ENCODE measurements around the gene PRR15L. TPM values are rescaled to one million over a fixed set of nuclear protein-coding genes. Genes with fewer than 3 reads are reported as not detected.

Gene PRR15L
- total RNA-seq, 1 experiment from 2014 or later = 0.18 TPM

DNA sequence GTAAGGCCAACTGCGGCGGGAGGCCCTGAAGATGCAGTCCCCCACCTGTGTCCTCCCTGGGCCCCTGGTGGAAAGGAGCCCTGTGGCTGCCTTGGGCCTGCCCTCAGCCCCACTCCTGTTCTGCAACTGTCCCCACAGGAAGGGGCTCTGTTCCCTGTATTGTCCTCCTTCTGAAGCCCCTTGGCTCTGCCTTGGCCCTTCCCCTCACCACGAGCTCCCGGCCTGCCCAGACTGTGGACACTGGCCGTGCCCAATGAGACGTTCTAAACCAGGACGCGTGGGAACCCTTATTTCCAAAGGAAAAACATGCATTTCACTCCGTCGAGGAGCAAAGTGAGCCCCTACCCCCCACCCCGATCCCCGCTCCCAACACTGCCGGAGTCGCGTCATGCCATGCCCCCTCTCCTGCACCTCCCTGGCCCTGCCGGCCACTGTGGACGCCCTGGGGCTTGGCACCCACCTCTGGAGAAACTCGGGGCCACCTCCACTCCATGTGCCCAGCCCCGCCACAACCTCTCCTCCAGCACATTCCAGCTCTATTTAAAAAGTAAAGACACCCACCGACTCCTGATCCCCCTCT lies 29.8 kb downstream of the PRR15L start:
- in situ Hi-C loops (cut with HindIII; ENCODE audit: low pct_unique_long_range_greater_than_20kb, low sequenced_read_pairs) = no loop called here
- POLR2A ChIA-PET = interaction anchor here (0.5 kb wide), 1 partner anchor 12 kb away, joined by 4 read pairs; no protein-coding TSS in a partner anchor
- BruUV-seq (replicated peaks) = no TSS peak

DNA sequence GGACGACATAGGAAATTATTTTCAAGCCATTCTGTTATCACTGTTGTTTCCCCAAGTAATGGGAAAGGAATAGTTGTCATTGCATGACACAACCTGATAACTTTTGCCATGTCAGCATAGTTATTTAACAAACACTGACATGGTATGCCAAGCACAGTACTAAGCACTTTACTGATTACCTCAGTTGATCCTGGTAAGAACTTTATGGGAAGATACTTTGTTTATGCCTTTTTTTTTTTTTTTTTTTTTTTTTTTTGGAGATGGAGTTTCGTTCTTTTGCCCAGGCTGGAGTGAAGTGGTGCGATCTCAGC lies 32.0 kb downstream of the PRR15L start:
- H3K27ac ChIP-seq (ENCODE audit: low read length) = no peak overlapping the region
- TF ChIP-seq POLR2AphosphoS5 (IDR thresholded peaks at IDR 0.05; ENCODE audit: low read depth, low read length) (no peak), TCF7L2 (IDR thresholded peaks at IDR 0.05; ENCODE audit: low read depth, low read length) (no peak), REST (IDR thresholded peaks at IDR 0.05; ENCODE audit: insufficient read depth in 1 of 2, low read depth in 2 of 2, low read length in 1 of 2) (no peak), SIN3A (IDR thresholded peaks at IDR 0.05; ENCODE audit: borderline replicate concordance, insufficient read depth, low read depth, low read length) (no peak)
- TF ChIP-seq, protein P1, sequence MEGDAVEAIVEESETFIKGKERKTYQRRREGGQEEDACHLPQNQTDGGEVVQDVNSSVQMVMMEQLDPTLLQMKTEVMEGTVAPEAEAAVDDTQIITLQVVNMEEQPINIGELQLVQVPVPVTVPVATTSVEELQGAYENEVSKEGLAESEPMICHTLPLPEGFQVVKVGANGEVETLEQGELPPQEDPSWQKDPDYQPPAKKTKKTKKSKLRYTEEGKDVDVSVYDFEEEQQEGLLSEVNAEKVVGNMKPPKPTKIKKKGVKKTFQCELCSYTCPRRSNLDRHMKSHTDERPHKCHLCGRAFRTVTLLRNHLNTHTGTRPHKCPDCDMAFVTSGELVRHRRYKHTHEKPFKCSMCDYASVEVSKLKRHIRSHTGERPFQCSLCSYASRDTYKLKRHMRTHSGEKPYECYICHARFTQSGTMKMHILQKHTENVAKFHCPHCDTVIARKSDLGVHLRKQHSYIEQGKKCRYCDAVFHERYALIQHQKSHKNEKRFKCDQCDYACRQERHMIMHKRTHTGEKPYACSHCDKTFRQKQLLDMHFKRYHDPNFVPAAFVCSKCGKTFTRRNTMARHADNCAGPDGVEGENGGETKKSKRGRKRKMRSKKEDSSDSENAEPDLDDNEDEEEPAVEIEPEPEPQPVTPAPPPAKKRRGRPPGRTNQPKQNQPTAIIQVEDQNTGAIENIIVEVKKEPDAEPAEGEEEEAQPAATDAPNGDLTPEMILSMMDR (IDR thresholded peaks at IDR 0.05) = no peak
- intact Hi-C loops (cut with micrococcal nuclease; ENCODE audit: unreplicated experiment) (no loop called here), in situ Hi-C loops (cut with HindIII; ENCODE audit: low pct_unique_long_range_greater_than_20kb, low sequenced_read_pairs) (no loop called here)
- H3K4me3 ChIP-seq (ENCODE audit: low read depth in 2 of 2, low read length in 2 of 2) = no peak overlapping the region
- H3K4me1 ChIP-seq (ENCODE audit: control insufficient read depth, insufficient read depth, low read length) = peaks cover 3% of the 10 kb centered on the region; the same call in 1 of the 2 replicates
- CTCF ChIA-PET = interaction anchor here (0.6 kb wide), 1 partner anchor 24 kb away, joined by 6 read pairs; no protein-coding TSS in a partner anchor
- DNase-seq (ENCODE audit: low read depth, low spot score) (no peak), ATAC-seq (no peak)
- BruUV-seq (replicated peaks) = no TSS peak
- POLR2A ChIA-PET = interaction anchor here (0.5 kb wide), 1 partner anchor 14 kb away, joined by 10 read pairs; no protein-coding TSS in a partner anchor
- no peaks in the 10 kb centered on the region; the same call in 1 of the 2 replicates for H3K36me3 ChIP-seq (ENCODE audit: control insufficient read depth, insufficient read depth, low read length)
- H3K9me3 ChIP-seq (ENCODE audit: control insufficient read depth, insufficient read depth, low read depth, low read length) = no peaks in the 10 kb centered on the region
- H3K27me3 ChIP-seq (ENCODE audit: control insufficient read depth, insufficient read depth, low read length) = no peaks in the 10 kb centered on the region

More for the DNA sequence above, 29.8 kb downstream of the PRR15L start:
- Histone ChIP-seq H3K4me1 (ENCODE audit: control insufficient read depth, insufficient read depth, low read length) (peaks cover 3% of the 10 kb centered on the region; the same call in 1 of the 2 replicates), H3K27ac (ENCODE audit: low read length) (no peak overlapping the region), H3K4me3 (ENCODE audit: low read depth in 2 of 2, low read length in 2 of 2) (no peak overlapping the region), H3K36me3 (ENCODE audit: control insufficient read depth, insufficient read depth, low read length) (no peaks in the 10 kb centered on the region; the same call in 1 of the 2 replicates), H3K9me3 (ENCODE audit: control insufficient read depth, insufficient read depth, low read depth, low read length) (no peaks in the 10 kb centered on the region), H3K27me3 (ENCODE audit: control insufficient read depth, insufficient read depth, low read length) (no peaks in the 10 kb centered on the region)
- ATAC-seq (no peak), DNase-seq (ENCODE audit: low read depth, low spot score) (no peak)
- CTCF ChIA-PET = no interaction called here
- TF ChIP-seq, protein P1 (IDR thresholded peaks at IDR 0.05) = no peak
- TF ChIP-seq TCF7L2 (IDR thresholded peaks at IDR 0.05; ENCODE audit: low read depth, low read length) (no peak), SIN3A (IDR thresholded peaks at IDR 0.05; ENCODE audit: borderline replicate concordance, insufficient read depth, low read depth, low read length) (no peak), REST (IDR thresholded peaks at IDR 0.05; ENCODE audit: insufficient read depth in 1 of 2, low read depth in 2 of 2, low read length in 1 of 2) (no peak), POLR2AphosphoS5 (IDR thresholded peaks at IDR 0.05; ENCODE audit: low read depth, low read length) (no peak)
- intact Hi-C loops (cut with micrococcal nuclease; ENCODE audit: unreplicated experiment) = no loop called here

Data from Panc1 (cell line).